OCI-LY3 (cell line): Measurements from ENCODE around the gene DUSP10.

Source experiments
- CTCF ChIP-seq: fragments of 200-600, 300-600 bp; sonication (generic); IDR thresholded peaks from 2 replicates; pipeline ENCODE4 v1.5.1; 2014; ENCODE audit warnings: antibody characterized with exemption, low read length, low read depth
- EZH2phosphoT487 ChIP-seq: fragments of 200-600 bp; shearing (Covaris generic); IDR thresholded peaks from 2 replicates; pipeline ENCODE4 v1.6.1; 2018; ENCODE audit warnings: antibody characterized with exemption, mixed run types, low read depth

- TF ChIP-seq CTCF (no peak), EZH2phosphoT487 (no peak)
Observed at GRCh38 chr1:221779771-221780170, 37.9 kb upstream of the DUSP10 start.
